Hematopoietic multipotent progenitor cell treated with erythropoietin and hydrocortisone succinate and interleukin-3 and kit ligand, for 17 days (in vitro differentiated cells): ENCODE data around the gene TGDS.
"Not testable (repeated sequence)": the region's sequence is repeated elsewhere in the genome, so short reads cannot be mapped to it uniquely, and the experiment has no call there.

Source experiments
- DNase-seq: peaks from one replicate; pipeline ENCODE4 v3.0.0-alpha.2; 2015; ENCODE audit warnings: low spot score

The TGDS gene

GRCh38 chr13:94595950-94596574 lies at the start of gene TGDS:
TSS of gene TGDS (minus strand) at chr13:94596152. CDS start at chr13:94596136, 16 bp downstream.
- peak; percentile 70 for DNase-seq

GRCh38 chr13:94641409-94641941 lies 45.5 kb upstream of the TGDS start:
- DNase-seq: no peak

DNA sequence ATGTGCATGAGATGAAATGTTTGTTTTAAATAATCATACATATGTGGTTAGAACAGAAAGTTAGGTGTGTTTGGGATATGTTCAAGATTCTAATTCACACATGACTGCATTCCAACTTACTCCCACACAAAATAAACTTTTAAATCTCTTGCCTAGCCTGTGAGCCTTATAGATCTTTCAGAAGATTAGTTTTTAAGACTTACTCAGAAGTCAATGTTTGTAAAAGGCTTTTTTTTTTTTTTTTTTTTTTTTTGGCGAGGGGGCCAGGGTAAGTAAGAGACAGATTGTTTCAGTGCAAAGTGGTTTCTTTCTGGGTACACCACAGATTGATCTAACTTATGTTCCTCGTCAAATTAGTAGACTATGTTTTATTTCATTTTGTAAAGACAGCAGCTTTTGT lies 44.8 kb upstream of the TGDS start:
- no peak for DNase-seq

GRCh38 chr13:94637677-94638076 lies 41.7 kb upstream of the TGDS start:
- DNase-seq: not testable (repeated sequence)

- DNase-seq: no peak
Observed at GRCh38 chr13:94636942-94637578, 41.1 kb upstream of the TGDS start.

DNA sequence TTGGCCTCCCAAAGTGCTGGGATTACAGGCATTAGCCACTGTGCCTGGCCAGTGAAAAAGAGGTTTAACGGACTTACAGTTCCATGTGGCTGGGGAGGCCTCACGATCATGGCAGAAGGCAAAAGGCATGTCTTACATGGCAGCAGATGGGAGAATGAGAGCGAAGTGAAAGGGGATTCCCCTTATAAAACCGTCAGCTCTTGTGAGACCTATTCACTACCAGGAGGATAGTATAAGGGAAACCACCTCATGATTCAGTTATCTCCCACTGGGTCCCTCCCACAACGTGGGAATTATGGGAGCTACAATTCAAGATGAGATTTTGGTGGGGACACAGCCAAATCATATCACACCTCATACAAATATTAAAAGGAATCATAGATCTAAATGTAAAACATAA lies 40.1 kb upstream of the TGDS start:
- not testable (repeated sequence) for DNase-seq

GRCh38 chr13:94632226-94632980 lies 36.5 kb upstream of the TGDS start:
- no peak for DNase-seq

DNA sequence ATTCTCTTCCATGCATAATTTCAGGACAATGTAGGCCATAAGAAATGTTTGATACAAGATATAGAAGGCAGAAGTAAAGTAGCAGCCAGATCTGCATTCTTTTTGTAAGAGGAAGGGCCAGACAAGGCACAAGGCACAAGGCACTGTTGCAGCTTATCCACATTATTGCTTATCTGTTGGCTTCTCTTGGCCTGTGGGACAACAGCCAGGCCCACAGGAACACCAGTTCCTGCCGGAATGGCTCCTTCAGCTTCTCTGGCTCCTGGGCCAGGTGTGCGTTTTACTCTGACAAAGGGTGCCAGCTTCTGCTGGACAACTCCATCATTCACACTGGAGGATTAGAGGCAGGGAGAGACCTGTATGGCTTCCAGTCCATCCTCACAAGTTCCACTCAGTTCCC lies 34.9 kb upstream of the TGDS start:
- no peak for DNase-seq

DNA sequence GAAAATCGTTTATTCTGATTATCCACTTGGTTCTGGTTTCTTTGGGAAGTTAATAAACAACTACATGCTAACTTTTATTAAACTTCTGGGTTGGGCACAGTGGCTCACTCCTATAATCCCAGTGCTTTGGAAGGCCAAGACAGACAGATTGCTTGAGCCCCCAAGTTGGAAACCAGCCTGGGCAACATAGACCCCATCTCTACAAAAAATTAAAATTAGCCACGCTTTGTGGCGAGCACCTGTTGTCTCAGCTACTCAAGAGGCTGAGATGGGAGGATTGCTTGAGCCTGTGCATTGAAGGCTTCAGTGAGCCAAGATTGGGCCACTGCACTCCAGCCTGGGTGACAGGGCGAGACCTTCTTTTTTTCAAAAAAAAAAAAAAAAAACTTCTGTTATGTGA lies 27.4 kb upstream of the TGDS start:
- no peak for DNase-seq

GRCh38 chr13:94622344-94622743 lies 26.4 kb upstream of the TGDS start:
- no peak for DNase-seq

GRCh38 chr13:94620286-94620896 lies 24.4 kb upstream of the TGDS start:
- DNase-seq: peak; percentile 45

- DNase-seq: peak; percentile 56
Observed at GRCh38 chr13:94617389-94618000, 21.5 kb upstream of the TGDS start.

GRCh38 chr13:94613051-94613450 lies 17.1 kb upstream of the TGDS start:
- no peak for DNase-seq

- no peak for DNase-seq
Observed at GRCh38 chr13:94612050-94612449, 16.1 kb upstream of the TGDS start.

GRCh38 chr13:94610475-94610874 lies 14.5 kb upstream of the TGDS start:
- DNase-seq: no peak

- DNase-seq: no peak
Observed at GRCh38 chr13:94609196-94609595, 13.2 kb upstream of the TGDS start.

- DNase-seq: no peak
Observed at GRCh38 chr13:94608586-94608985, 12.6 kb upstream of the TGDS start.

DNA sequence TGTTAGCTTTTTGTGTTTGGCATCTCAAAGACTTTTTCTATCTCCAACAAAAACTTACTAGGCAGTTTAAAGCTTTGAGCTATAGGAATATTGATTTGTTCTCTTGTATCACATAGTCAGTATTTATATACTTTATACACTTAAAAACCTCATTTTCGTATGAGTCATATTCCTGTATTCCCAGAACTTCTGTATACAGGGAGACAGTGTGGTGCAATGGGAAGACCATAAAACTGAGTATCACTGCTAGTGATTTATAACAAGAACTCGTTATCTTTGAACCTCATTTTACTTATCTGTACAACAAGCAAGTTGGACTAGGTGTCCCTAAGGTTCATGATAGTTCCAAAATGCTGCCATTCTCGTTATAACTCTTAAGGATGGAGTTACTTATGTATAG lies 12.0 kb upstream of the TGDS start:
- no peak for DNase-seq

DNA sequence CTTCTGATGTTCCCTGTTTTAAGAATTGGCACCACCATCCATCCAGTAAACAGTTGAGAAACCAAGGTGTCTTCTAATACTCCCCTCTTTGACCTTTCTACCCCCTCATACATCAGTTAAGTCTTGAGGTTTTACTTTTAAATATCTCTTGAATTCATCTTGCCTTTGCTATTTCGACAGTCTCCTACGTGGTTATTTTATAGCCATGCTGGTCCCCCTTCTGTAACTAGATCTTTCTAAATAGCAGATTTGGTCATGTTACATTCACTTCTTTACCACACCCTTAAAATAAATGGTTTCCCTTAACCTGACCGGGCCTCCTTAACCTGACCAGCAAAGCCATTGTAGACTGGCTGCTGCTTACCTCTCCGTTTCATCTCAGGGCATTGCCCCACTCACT lies 11.1 kb upstream of the TGDS start:
- DNase-seq: no peak

- no peak for DNase-seq
Observed at GRCh38 chr13:94602467-94602866, 6.5 kb upstream of the TGDS start.

- DNase-seq: peak; percentile 65
Observed at GRCh38 chr13:94601446-94602431, 5.8 kb upstream of the TGDS start, which contains the start of gene GPR180. TSS of gene GPR180 (plus strand) at chr13:94601857. CDS start at chr13:94601928, 71 bp downstream.
